ENCODE measurements around the gene CDKN2B-AS1.
"Not testable (repeated sequence)": the region's sequence is repeated elsewhere in the genome, so short reads cannot be mapped to it uniquely, and the experiment has no call there.

CDKN2B-AS1 gene

DNA sequence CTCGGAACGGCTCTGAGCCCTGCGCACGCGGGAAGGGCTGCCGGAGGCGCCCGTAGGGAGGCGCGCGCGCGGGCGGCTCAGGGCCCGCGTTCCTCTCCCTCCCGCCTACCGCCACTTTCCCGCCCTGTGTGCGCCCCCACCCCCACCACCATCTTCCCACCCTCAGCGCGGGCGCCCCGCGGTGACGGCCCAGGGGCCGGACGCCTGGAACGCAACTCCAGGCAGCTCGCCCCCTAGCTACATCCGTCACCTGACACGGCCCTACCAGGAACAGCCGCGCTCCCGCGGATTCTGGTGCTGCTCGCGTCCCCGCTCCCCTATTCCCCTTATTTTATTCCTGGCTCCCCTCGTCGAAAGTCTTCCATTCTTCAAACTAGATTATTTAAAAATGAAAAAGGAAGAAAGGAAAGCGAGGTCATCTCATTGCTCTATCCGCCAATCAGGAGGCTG, at the start of gene CDKN2B-AS1:
Gene CDKN2B-AS1, plus strand, starts transcription at position 236 of the 450 bp plus-strand sequence.
- DNase-seq (ENCODE audit: low read depth): no peak

DNA sequence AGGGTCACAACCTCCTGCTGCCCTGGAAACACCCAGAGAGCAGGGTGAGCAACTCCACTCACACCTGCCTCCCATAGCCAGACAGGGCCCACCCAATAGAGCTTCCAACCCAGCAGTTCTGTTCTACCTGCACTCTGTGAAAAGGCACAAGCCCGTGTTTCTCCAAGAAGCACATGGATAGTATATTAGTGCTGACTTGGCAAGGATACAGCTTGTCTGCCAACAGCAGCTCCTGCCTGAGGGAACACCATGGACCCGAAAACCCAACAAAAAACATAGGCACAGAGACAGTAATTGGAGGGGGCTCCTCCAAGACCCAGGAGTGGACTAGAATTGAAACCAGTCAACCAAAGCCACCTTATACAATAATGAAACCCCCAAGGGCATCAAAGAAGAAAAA, 49.0 kb upstream of the CDKN2B-AS1 start:
- DNase-seq (ENCODE audit: low read depth): no peak

DNA sequence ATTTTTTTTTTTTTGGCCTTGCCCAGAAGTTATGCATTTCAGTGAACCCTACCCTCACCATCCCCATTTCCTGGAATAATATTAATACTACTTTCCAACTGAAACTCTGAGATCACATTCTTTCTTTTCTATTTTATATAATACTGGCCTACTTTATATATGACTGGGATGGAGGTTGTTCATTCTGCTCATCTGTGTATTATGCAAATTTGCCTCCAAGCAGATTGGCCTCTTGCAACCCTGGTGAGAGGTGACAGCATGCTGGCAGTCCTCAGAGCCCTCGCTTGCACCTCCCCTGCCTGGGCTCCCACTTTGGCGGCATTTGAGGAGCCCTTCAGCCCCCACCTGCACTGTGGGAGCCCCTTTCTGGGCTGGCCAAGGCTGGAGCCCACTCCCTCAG, 35.8 kb upstream of the CDKN2B-AS1 start:
- no peak for DNase-seq (ENCODE audit: low read depth)

DNA sequence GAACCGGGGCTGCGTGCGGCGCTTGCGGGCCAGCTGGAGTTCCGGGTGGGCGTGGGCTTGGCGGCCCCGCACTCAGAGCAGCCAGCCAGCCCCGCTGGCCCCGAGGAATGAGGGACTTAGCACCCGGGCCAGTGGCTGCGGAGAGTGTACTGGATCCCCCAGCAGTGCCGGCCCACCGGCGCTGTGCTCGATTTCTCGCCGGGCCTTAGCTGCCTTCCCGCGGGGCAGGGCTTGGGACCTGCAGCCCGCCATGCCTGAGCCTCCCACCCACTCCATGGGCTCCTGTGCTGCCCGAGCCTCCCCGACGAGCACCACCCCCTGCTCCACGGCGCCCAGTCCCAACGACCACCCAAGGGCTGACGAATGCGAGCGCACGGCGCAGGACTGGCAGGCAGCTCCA, 35.3 kb upstream of the CDKN2B-AS1 start:
- DNase-seq (ENCODE audit: low read depth): not testable (repeated sequence)

DNA sequence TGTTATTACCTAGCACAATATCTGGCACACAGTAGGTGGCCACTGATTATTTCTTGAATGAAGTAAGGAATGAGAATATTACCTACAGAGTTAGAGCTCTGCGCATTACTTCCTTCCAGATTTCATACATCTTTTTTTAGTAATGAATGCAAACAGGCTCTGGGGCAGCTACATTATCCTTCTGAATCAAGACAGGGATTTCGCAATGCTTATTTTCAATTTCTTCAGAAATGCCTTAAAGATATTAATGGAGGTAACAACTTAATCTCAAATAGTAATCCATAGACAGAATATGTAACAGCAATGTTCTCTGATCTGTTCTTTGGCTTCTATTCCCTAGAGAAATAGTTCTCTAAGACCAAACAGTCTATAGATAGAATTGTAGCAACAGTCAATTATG, 33.0 kb upstream of the CDKN2B-AS1 start:
- no peak for DNase-seq (ENCODE audit: low read depth)

DNA sequence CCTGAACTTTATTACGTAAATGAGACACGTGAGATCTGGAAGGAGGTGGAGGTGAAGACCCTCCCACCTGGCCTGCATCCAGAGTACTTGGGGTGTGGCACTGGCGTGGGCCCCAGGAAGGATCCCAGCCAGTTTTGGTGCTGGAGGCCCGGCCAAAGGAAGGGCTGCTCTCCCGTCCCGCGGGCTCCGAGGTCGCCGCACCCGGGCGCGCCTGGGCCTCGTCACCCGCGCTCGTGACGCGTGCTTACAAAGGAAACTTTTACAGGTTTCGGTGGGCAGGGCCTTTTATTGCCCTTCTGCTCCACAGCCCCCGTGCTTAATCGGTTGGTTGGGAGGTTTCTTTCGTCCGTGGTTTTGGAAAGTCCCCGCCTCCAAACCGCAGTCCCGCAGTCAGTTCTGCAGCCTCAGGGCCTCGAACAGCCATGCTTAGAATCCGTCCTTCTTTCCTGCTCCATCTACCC, 29.6 kb upstream of the CDKN2B-AS1 start:
- DNase-seq (ENCODE audit: low read depth): peak; percentile 37

DNA sequence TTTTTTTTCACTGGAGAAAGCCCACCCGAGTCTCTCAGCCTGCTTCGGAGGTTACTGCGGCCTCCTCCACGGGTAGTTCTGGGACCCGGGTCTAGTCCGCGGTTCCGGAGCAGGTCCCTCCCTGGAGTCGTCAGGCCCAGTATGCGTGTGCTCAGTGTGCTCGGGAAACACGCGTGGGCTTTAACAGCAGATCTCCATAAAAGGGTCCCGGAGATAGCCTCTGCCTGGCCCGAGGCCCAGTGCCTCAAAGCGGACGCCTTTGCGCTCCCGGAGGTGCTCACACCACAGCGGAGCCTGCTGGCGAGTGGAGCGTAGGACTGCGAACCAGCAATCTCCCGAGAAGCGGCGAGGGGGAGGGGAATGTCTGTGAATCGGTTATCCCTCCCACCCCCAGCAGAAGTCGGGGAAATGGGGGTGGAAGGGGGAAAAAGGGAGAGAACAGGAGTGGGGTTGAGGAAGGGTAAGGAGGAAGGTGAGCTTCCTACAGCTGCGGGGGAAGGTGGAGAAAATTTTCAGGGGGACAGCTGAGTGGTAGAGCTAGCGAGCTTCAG, 29.1 kb upstream of the CDKN2B-AS1 start:
- peak; percentile 45 for DNase-seq (ENCODE audit: low read depth)

DNA sequence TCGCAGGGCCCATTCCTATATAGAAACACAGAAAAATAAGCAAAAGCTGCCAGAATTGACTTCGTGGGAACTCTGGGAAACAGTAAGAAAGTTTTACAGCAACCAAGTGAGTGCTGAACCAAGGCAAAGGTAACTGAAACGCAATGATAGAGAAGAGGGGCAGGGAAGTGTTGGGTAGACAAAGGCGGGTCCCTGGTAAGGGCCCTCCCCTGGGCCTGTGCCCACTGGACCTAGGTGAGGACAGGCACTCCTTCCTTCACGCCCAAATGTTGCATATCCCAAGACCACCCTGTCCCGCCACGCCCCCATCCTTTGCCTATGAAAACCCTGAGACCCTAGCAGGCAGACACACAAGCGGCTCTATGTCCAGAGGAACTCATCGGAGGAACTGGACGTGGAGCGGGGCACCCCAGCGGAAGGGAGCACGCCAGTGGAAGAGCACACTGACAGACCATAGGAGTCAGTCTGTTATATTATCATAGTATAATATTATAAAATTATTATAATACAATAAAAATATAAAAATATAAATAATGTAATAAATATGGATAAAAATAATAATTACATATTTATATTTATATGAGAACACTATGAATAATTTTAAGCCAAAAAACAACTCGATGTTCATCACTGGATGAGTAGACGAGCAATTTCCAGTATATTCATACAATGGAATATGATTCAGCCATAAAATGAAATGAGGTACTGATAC, 28.3 kb upstream of the CDKN2B-AS1 start:
- DNase-seq (ENCODE audit: low read depth): no peak

DNA sequence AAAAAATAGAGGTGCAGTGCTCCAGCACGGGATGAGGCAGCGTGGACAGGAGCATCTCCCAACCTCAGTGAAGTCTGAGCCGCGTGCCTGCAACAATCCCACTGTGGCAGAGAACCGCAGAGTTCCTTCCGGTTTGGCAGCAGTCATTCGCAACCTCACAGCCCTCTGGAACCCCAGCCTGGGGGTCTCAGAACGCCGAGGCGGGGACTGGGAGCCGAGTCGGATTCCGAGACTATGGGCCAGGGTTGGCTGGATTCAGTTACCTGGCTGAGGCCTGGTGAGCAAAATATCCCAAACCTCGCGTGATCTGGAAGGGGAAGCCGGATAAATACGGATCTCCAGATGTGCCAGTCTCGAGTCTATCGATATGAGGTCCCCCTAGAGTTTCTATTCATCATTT, 27.4 kb upstream of the CDKN2B-AS1 start:
- no peak for DNase-seq (ENCODE audit: low read depth)

DNA sequence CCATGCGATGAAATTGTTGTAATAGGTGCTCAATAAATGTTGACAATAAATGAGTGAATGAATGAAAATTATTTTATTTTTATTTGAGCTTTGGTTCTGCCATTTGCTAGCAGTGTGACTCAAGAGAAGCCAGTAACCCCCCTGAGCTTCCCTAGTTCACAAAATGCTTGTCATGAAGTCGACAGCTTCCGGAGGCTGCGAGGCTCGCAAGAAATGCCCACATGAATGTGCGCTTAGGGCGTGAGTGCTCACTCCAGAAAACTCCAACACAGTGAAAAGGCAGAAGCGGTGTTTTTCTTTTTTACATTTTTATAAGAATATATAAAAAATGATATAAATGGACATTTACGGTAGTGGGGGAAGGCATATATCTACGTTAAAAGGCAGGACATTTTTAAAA, 26.9 kb upstream of the CDKN2B-AS1 start:
- no peak for DNase-seq (ENCODE audit: low read depth)

DNA sequence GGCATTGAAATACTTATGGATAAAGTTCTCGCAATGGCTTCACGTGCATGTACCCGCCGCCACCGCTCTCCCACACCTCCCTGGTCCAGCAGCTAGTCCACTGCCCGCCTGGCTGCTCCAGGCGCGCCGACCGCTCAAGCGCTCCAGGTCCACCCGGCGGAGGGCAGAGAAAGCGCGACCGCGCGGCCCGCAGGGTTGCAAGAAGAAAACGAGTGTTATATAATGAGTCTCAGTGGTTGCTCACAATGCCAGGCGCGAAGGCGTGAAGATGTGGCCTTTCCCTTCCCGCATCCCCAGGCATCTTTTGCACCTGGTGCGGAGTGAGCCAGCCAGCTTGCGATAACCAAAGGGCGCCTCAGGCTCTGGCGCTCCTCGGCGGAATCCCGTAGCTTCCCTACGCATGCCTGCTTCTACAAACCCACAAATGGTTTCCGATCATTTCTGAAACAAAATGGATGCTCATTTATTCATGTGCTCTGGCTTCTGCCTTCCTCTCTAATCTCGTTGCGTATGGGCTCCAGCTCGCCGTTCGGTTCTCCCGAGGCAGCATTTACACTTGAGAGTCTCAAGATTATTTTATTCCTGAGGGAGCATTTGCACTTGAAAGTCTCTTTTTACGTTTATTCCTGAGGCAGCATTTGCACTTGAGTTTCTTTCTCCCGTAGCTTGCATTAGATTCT, 26.1 kb upstream of the CDKN2B-AS1 start:
- DNase-seq (ENCODE audit: low read depth): no peak

DNA sequence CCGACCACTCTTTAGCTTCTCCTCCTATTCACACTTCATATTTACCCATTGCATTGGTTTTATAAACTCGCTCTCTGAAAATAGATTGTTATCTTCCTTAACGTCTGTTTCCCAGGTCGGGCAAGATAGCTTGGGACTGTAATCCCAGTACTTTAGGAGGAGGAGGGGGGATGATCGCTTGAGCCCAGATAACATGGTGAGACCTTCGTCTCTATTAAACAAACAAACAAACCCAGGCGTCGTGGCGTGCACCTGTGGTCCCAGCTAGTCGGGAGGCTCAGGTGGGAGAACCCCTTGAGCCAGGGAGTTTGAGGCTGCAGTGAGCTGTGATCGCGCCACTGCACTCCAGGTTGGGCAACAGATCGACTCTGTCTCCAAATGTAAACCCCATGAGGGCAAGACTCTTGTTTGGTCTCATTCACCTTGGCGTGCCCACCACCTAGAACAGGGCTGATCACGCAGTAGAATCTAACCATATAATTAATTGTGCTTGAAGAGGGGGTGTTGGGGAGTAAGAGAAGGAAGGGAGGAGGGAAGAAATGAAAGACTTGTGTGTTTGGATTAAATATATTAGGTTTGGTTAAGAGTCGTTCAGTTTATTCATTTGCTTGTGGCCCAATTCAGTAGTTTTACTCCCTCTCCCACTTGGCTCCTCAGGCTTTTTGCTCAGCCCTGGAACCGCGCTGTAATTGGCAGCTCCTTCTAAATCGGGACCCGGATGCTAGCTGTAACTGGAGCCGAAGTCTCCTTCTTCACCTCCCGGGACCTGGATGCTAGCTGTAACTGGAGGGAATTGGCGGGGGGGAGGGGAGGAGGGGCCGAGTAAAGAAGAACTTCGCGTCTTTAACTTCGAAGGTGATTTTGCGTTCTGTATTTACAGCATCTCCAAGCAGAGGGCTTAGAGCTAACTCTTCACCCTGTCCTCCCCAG, 25.3 kb upstream of the CDKN2B-AS1 start:
- DNase-seq (ENCODE audit: low read depth): no peak

DNA sequence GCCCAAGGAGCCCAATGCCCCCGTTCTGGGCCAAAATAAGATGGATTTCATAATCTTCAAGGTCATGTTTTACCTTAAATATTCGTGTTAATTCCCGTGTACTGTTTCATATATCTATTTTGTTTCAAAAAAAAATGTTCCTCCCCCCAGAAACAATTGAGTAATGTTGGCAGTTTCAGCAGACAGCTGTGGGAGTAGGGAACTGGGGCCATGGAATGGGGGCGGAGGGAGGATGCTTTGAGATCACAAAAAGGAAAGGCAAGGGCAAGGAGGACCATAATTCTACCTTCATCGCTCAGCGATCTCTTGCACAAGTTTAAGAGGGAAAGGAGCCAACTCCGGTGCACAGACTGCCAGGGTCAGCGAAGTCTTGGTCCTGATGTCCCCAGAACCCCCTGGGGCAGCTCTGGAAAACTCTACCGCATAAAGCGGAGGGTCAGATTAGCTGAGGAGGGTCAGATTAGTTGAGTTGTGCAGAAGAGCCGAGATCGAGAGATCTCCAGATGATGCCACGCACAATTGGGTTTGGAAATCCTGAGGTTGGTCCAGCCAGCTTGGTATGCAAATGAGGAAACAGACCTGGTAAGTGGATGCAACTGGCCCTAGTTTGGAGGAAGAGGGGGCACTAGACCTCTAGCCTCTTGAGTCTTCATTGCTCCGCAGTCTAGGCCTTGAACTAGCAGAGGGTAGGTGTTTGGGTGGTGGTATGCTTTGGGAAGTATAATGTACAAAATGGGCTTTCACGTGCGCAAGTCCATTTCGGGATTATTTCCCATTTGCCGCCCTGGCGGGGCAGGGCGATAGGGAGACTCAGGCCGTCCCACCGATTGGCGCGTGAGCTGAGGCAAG, 24.4 kb upstream of the CDKN2B-AS1 start:
- no peak for DNase-seq (ENCODE audit: low read depth)

DNA sequence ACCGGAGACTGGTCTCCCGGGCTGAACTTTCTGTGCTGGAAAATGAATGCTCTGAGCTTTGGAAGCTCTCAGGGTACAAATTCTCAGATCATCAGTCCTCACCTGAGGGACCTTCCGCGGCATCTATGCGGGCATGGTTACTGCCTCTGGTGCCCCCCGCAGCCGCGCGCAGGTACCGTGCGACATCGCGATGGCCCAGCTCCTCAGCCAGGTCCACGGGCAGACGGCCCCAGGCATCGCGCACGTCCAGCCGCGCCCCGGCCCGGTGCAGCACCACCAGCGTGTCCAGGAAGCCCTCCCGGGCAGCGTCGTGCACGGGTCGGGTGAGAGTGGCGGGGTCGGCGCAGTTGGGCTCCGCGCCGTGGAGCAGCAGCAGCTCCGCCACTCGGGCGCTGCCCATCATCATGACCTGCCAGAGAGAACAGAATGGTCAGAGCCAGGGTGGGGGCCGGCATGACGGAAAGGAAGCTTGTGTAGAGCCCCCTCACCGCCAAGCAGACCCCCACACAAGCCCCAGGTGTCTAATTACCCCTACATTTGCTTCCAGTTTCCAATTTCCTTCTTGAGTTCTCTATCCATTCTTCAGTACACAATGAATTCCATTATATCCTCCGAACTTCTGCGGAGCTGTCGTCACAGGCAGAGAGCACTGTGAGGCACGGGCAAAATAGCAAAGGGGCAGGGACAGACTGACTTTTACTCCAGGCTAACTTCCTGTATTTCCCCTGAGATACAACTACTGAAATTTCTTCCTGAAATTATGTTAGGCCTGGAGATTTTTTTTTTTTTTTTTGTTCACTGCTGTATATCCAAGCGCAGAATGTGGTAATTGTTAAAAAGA, 23.6 kb upstream of the CDKN2B-AS1 start:
- DNase-seq (ENCODE audit: low read depth): no peak

DNA sequence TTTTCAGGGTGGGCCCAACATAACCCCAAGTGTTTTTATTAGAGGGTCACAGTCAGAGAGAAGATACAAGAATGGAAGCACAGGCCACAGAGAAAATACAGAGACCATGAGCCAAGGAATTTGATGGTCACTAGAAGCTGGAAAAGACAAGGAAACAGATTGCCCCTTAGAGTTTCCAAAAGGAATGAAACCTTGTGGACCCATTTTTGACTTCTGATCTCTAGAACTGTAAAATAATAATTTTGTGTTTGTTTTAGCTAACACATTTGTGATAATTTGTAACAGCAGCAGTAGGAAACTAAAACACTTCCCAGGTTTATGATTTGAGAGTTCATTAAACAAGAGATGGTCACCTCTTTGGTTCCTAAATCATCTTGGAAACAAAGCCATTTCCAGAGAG, 22.2 kb upstream of the CDKN2B-AS1 start:
- no peak for DNase-seq (ENCODE audit: low read depth)

DNA sequence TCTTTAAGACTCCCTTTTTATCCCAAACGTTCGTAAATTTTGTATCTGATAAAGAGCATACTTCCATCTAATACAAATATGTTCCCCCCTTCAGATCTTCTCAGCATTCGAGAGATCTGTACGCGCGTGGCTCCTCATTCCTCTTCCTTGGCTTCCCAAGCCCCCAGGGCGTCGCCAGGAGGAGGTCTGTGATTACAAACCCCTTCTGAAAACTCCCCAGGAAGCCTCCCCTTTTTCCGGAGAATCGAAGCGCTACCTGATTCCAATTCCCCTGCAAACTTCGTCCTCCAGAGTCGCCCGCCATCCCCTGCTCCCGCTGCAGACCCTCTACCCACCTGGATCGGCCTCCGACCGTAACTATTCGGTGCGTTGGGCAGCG, 20.3 kb upstream of the CDKN2B-AS1 start:
- no peak for DNase-seq (ENCODE audit: low read depth)

DNA sequence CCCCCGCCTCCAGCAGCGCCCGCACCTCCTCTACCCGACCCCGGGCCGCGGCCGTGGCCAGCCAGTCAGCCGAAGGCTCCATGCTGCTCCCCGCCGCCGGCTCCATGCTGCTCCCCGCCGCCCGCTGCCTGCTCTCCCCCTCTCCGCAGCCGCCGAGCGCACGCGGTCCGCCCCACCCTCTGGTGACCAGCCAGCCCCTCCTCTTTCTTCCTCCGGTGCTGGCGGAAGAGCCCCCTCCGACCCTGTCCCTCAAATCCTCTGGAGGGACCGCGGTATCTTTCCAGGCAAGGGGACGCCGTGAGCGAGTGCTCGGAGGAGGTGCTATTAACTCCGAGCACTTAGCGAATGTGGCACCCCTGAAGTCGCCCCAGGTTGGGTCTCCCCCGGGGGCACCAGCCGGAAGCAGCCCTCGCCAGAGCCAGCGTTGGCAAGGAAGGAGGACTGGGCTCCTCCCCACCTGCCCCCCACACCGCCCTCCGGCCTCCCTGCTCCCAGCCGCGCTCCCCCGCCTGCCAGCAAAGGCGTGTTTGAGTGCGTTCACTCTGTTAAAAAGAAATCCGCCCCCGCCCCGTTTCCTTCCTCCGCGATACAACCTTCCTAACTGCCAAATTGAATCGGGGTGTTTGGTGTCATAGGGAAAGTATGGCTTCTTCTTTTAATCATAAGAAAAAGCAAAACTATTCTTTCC, 19.7 kb upstream of the CDKN2B-AS1 start:
- DNase-seq (ENCODE audit: low read depth): no peak

DNA sequence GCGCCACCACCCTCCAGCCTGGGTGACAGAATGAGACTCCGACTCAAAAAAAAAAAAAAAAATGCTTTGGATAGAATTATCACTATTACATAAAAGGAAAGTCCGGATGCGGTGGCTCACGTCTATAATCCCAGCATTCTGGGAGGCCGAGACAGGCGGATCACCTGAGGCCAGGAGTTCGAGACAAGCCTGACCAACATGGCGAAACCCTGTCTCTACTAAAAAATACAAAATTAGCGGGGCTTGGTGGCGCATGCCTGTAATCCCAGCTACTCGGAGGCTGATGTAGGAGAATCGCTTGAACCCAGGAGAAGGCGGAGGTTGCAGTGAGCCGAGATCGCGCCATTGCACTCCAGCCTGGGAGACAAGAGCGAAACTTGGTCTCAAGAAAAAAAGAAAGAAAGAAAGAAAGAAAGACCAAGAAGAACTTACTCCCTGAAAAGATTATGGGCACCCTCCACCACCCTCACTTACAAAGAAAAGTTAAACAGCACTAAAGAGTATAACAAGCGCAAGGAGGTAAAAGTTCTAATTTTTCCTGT, 18.2 kb upstream of the CDKN2B-AS1 start:
- no peak for DNase-seq (ENCODE audit: low read depth)

DNA sequence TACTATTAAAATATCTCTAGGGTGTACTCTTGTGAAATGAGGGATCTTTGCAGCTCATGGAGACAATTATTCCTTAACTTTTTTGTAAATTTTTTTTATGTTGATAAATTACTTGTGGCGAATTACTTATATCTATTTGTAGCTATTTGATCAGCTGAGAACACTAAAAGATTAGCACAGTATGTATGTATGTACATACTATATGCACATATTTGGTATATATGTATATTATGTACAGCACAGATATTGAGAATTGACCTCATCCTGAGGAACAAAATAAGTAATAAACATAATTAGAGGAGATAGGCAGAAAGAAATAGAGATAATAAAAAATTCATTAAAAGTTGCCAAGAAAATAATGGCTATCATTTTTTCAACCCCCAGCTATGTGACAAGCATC, 12.2 kb upstream of the CDKN2B-AS1 start:
- DNase-seq (ENCODE audit: low read depth): no peak
